Peyer's patch (tissue), 4 donors: Measurements from ENCODE around the gene AP2A1.

ENCODE experiments used
- POLR2A ChIP-seq, 2 donors: fragments of 450-650 bp; IDR thresholded peaks; one replicate each; pipeline ENCODE4 v1.5.1; 2017; ENCODE audit warnings: antibody characterized with exemption in 2 of 2, mild to moderate bottlenecking in 2 of 2, moderate library complexity in 2 of 2
- TF ChIP-seq, protein P1 (sequence below), 6 experiments: fragments of 450-650 bp in 4 of 6; fragments of 200-600 bp in 2 of 6; sonication (generic) in 1 of 6; IDR thresholded peaks; one replicate each; pipeline ENCODE4 v1.5.1; 2017 to 2019; ENCODE audit warnings: antibody characterized with exemption in 6 of 6, mild to moderate bottlenecking in 3 of 6, moderate library complexity in 1 of 6

DNA sequence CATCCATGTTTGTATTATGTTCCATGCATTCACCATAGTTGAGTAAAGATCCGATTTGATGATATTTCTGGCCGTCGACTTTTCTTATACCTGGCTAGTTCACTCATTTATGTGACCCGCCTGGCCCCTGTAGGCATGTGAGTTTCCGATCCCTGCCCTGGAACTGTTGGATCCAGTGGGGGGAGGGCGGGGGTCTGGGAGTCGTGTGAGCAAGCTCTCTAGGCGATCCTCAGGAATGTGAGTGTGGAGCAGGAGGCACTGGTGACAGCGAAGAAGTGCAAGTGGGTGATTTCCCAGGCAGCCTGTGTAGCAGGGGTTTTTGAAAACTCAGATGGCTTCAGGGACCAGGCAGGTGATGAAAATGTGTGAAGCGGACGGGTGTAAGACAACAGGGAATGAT, 73.5 kb downstream of the AP2A1 start:
- TF ChIP-seq POLR2A (IDR thresholded peaks at IDR 0.05), result no peak
- TF ChIP-seq, protein P1, sequence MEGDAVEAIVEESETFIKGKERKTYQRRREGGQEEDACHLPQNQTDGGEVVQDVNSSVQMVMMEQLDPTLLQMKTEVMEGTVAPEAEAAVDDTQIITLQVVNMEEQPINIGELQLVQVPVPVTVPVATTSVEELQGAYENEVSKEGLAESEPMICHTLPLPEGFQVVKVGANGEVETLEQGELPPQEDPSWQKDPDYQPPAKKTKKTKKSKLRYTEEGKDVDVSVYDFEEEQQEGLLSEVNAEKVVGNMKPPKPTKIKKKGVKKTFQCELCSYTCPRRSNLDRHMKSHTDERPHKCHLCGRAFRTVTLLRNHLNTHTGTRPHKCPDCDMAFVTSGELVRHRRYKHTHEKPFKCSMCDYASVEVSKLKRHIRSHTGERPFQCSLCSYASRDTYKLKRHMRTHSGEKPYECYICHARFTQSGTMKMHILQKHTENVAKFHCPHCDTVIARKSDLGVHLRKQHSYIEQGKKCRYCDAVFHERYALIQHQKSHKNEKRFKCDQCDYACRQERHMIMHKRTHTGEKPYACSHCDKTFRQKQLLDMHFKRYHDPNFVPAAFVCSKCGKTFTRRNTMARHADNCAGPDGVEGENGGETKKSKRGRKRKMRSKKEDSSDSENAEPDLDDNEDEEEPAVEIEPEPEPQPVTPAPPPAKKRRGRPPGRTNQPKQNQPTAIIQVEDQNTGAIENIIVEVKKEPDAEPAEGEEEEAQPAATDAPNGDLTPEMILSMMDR (IDR thresholded peaks at IDR 0.05), result no peak
